HG02623 (cell line): ENCODE results near the gene TPCN1.

Source experiments
- ATAC-seq: cut with Tn5 transposase; IDR thresholded peaks from one replicate; pipeline ENCODE4 v1.9.1; 2021; ENCODE audit warnings: moderate library complexity; ENCODE audit not compliant: unreplicated experiment

Gene TPCN1

GRCh38 chr12:113278633-113279032 lies 57.4 kb downstream of the TPCN1 start:
- no peak for ATAC-seq

GRCh38 chr12:113284751-113285150 lies 63.5 kb downstream of the TPCN1 start:
- no peak for ATAC-seq

GRCh38 chr12:113285679-113286610 lies 64.7 kb downstream of the TPCN1 start:
- ATAC-seq = no peak

GRCh38 chr12:113286712-113287111 lies 65.4 kb downstream of the TPCN1 start:
- ATAC-seq = no peak

GRCh38 chr12:113287146-113287898 lies 66.1 kb downstream of the TPCN1 start:
- ATAC-seq = no peak

- ATAC-seq = no peak
Measured at GRCh38 chr12:113287899-113288282, 66.6 kb downstream of the TPCN1 start.

- no peak for ATAC-seq
Measured at GRCh38 chr12:113289361-113289760, 68.1 kb downstream of the TPCN1 start.

- ATAC-seq = no peak
Measured at GRCh38 chr12:113290506-113290905, 69.2 kb downstream of the TPCN1 start.

GRCh38 chr12:113291586-113291985 lies 70.3 kb downstream of the TPCN1 start:
- no peak for ATAC-seq

GRCh38 chr12:113292091-113292490 lies 70.8 kb downstream of the TPCN1 start:
- no peak for ATAC-seq

GRCh38 chr12:113292547-113292946 lies 71.3 kb downstream of the TPCN1 start:
- ATAC-seq = no peak

GRCh38 chr12:113293100-113293499 lies 71.8 kb downstream of the TPCN1 start:
- ATAC-seq = no peak

GRCh38 chr12:113295886-113296556 lies 74.8 kb downstream of the TPCN1 start:
- ATAC-seq = no peak

GRCh38 chr12:113296557-113297213 lies 75.4 kb downstream of the TPCN1 start:
- ATAC-seq = no peak

GRCh38 chr12:113297214-113297587 lies 75.9 kb downstream of the TPCN1 start:
- ATAC-seq = no peak

- ATAC-seq = no peak
Measured at GRCh38 chr12:113297621-113298471, 76.6 kb downstream of the TPCN1 start.

GRCh38 chr12:113298472-113298817 lies 77.2 kb downstream of the TPCN1 start:
- ATAC-seq = no peak

- no peak for ATAC-seq
Measured at GRCh38 chr12:113298861-113299545, 77.7 kb downstream of the TPCN1 start.

- no peak for ATAC-seq
Measured at GRCh38 chr12:113299619-113300237, 78.5 kb downstream of the TPCN1 start.
